Measurements from ENCODE around the gene MRPL23. TPM values are rescaled to one million over a fixed set of nuclear protein-coding genes. Genes with fewer than 3 reads are reported as not detected.
"Not testable (repeated sequence)": the region's sequence is repeated elsewhere in the genome, so short reads cannot be mapped to it uniquely, and the experiment has no call there.

MRPL23 gene
- total RNA-seq, 1 experiment from 2014 or later: 76.3 TPM

DNA sequence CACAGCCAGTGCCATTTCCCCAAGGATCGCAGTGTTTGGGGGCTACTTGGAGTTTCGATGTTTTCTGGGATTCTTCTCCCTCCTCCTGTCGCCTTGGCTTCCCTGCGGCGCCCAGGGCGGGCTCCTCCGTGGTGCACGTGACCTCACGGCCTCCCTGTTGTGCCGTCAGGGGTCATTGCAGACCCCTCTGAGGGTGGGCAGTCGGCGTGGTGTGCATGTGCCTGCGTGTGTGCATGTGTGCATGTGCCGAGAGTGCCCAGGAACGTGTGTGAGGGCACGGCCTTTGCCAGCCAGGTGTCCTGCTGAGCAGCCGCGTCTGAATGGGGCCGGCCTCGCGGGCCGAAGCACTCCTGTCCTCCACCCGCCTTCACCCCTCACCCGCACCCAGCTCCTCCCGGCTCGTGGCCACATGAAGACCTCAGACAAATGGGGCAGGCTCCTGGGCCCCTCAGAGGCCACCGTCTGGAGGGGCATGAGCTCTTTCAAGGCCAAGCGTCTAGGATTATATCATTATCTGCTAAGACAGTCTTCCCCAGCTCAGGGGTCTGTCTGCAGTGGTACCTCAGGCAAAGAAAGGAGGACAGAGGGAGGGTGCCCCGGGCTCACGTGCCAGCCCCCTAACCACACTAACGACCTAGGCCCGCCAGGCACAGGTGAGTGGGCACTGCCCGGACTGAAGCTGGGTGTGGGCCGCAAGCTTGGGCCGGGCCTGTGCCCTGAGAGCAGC lies 9.4 kb upstream of the MRPL23 start:
- Histone ChIP-seq H3K27me3 (ENCODE audit: insufficient read depth, low read depth) (peaks cover 37% of the 10 kb centered on the region), H3K36me3 (ENCODE audit: low read depth) (no peaks in the 10 kb centered on the region), H3K4me3 (no peak overlapping the region), H3F3A (ENCODE audit: insufficient read depth, low read depth) (no peaks in the 10 kb centered on the region), H3K9me3 (ENCODE audit: insufficient read depth, low read depth) (no peaks in the 10 kb centered on the region), H3K27ac (no peak overlapping the region), H3K79me2 (ENCODE audit: low read depth) (no peaks in the 10 kb centered on the region), H3K4me2 (no peak overlapping the region), H3K4me1 (replicated peaks; ENCODE audit: insufficient read depth) (no peaks in the 10 kb centered on the region), H4K20me1 (ENCODE audit: insufficient read depth) (no peaks in the 10 kb centered on the region), H2AFZ (no peak overlapping the region), H3K9me2 (ENCODE audit: insufficient read depth) (no peaks in the 10 kb centered on the region)
- TF ChIP-seq EZH2 (IDR thresholded peaks at IDR 0.05; ENCODE audit: low read depth) (no peak), CTCF (conservative IDR thresholded peaks at IDR 0.05) (no peak)
- POLR2A ChIA-PET (ENCODE audit: unreplicated experiment): interaction anchor here (0.6 kb wide), 1 partner anchor 784 kb away, joined by 4 read pairs; no protein-coding TSS in a partner anchor
- no TSS peak for BruUV-seq (replicated peaks)
- no peak for DNase-seq
- intact Hi-C loops (cut with micrococcal nuclease; ENCODE audit: unreplicated experiment): no loop called here
- CTCF ChIA-PET: no interaction called here

DNA sequence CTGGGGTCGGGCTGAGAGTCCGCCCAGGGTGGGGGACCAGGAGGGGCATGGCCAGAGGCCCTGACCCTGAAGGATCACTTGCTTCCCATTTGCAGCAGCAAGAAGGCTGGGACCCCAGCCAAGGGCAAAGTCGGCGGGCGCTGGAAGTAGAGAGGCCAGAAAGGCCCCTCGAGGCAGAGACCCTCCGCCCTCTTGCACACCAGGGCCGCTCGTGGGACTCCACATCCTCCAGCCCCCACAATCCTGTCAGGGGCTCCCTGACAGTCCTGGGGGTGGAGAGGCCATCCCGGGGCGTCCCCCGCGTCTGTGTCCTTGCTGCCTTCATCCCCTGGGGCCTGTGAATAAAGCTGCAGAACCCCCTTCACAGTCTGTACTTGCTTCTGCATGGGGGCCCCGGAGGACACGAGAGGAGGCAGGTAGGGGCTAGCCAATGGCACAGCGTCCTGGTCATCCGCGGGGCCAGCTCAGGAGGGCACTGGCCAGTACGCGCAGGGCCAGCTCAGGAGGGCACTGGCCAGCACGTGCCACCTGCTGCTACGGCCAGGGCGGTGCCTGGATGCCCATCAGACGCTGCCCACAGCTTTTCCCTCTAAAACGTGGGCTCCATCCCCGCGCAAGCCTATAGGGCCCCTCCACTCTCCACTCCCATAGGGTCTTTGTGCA lies 8.7 kb upstream of the MRPL23 start:
- Histone ChIP-seq H3K27me3 (ENCODE audit: insufficient read depth, low read depth) (peaks cover 33% of the 10 kb centered on the region), H3K36me3 (ENCODE audit: low read depth) (no peaks in the 10 kb centered on the region), H3K9me3 (ENCODE audit: insufficient read depth, low read depth) (no peaks in the 10 kb centered on the region), H3K4me1 (replicated peaks; ENCODE audit: insufficient read depth) (no peaks in the 10 kb centered on the region), H3K9me2 (ENCODE audit: insufficient read depth) (no peaks in the 10 kb centered on the region), H3K27ac (no peak overlapping the region), H3K79me2 (ENCODE audit: low read depth) (no peaks in the 10 kb centered on the region), H2AFZ (no peak overlapping the region), H3K4me3 (no peak overlapping the region), H3F3A (ENCODE audit: insufficient read depth, low read depth) (no peaks in the 10 kb centered on the region), H3K4me2 (no peak overlapping the region), H4K20me1 (ENCODE audit: insufficient read depth) (no peaks in the 10 kb centered on the region)
- intact Hi-C loops (cut with micrococcal nuclease; ENCODE audit: unreplicated experiment): no loop called here
- no peak for DNase-seq
- no peak for TF ChIP-seq CTCF (conservative IDR thresholded peaks at IDR 0.05)
- TF ChIP-seq EZH2 (IDR thresholded peaks at IDR 0.05; ENCODE audit: low read depth): no peak
- no TSS peak for BruUV-seq (replicated peaks)
- POLR2A ChIA-PET (ENCODE audit: unreplicated experiment): no interaction called here
- CTCF ChIA-PET: no interaction called here

DNA sequence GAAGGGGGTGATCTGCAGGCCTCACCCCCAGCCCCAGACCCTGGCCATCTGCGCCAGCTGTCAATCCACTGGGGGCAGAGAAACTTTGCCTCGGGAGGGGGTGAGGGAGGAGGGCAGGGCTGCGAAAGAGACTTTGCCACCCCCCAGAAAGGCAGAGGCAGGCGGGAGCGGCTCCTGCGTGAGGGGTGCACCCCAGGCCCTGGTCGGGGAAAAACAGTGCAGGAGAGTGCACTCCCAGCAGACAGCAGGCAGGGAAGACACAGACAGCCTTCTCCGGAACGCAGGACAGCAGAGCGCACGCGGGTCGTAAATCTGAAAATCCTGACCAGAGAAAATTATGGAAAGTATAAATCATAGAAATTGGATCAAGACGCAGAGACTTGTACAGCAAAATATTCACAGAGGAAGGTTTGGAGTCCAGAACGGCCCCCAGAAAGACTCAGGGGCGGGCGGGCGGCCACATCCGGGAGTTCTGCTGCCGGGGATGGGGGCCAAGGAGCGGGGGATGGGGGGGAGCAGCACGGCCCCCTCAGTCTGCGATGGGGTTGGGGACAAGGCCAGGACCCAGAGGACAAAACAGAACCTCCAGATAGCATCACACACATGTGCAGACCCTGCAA lies 8.0 kb upstream of the MRPL23 start:
- peaks cover 28% of the 10 kb centered on the region for H3K27me3 ChIP-seq (ENCODE audit: insufficient read depth, low read depth)
- no peaks in the 10 kb centered on the region for H3F3A ChIP-seq (ENCODE audit: insufficient read depth, low read depth)
- no peak for TF ChIP-seq CTCF (conservative IDR thresholded peaks at IDR 0.05)
- TF ChIP-seq EZH2 (IDR thresholded peaks at IDR 0.05; ENCODE audit: low read depth): no peak
- H3K9me2 ChIP-seq (ENCODE audit: insufficient read depth): no peaks in the 10 kb centered on the region
- BruUV-seq (replicated peaks): no TSS peak
- H3K4me2 ChIP-seq: no peak overlapping the region
- no peak overlapping the region for H3K4me3 ChIP-seq
- no peaks in the 10 kb centered on the region for H3K79me2 ChIP-seq (ENCODE audit: low read depth)
- H3K4me1 ChIP-seq (replicated peaks; ENCODE audit: insufficient read depth): no peaks in the 10 kb centered on the region
- POLR2A ChIA-PET (ENCODE audit: unreplicated experiment): no interaction called here
- CTCF ChIA-PET: no interaction called here
- no peak overlapping the region for H2AFZ ChIP-seq
- no peaks in the 10 kb centered on the region for H4K20me1 ChIP-seq (ENCODE audit: insufficient read depth)
- DNase-seq: no peak
- H3K27ac ChIP-seq: no peak overlapping the region
- intact Hi-C loops (cut with micrococcal nuclease; ENCODE audit: unreplicated experiment): no loop called here
- H3K9me3 ChIP-seq (ENCODE audit: insufficient read depth, low read depth): no peaks in the 10 kb centered on the region
- no peaks in the 10 kb centered on the region for H3K36me3 ChIP-seq (ENCODE audit: low read depth)

GRCh38 chr11:1939788-1940187 lies 7.3 kb upstream of the MRPL23 start:
- not testable (repeated sequence) for H3F3A ChIP-seq (ENCODE audit: insufficient read depth, low read depth)

More at GRCh38 chr11:1939788-1940187, 7.3 kb upstream of the MRPL23 start:
- H3K36me3 ChIP-seq (ENCODE audit: low read depth); H3K4me3 ChIP-seq; DNase-seq; POLR2A ChIA-PET (ENCODE audit: unreplicated experiment); H3K9me3 ChIP-seq (ENCODE audit: insufficient read depth, low read depth); BruUV-seq (replicated peaks); H3K4me1 ChIP-seq (replicated peaks; ENCODE audit: insufficient read depth); H4K20me1 ChIP-seq (ENCODE audit: insufficient read depth); H3K27ac ChIP-seq; H3K79me2 ChIP-seq (ENCODE audit: low read depth); H2AFZ ChIP-seq; intact Hi-C loops (cut with micrococcal nuclease; ENCODE audit: unreplicated experiment); H3K4me2 ChIP-seq; H3K9me2 ChIP-seq (ENCODE audit: insufficient read depth); CTCF ChIA-PET: not testable (repeated sequence)
- peaks cover 21% of the 10 kb centered on the region for H3K27me3 ChIP-seq (ENCODE audit: insufficient read depth, low read depth)
